HG03457 (cell line): ENCODE data around the gene BHLHE23.
A peak's percentile ranks its signal among the peaks of the same experiment; 100 is the strongest.
"Not testable (repeated sequence)": the region's sequence is repeated elsewhere in the genome, so short reads cannot be mapped to it uniquely, and the experiment has no call there.

Experiments
- ATAC-seq: cut with Tn5 transposase; IDR thresholded peaks from one replicate; pipeline ENCODE4 v1.9.1; 2021; ENCODE audit warnings: moderate number of reproducible peaks; ENCODE audit not compliant: unreplicated experiment

The BHLHE23 gene

GRCh38 chr20:63043348-63044203 lies 36.8 kb upstream of the BHLHE23 start:
- no peak for ATAC-seq

- peak; percentile 52 for ATAC-seq
These were observed 35.8 kb upstream of the BHLHE23 start for GRCh38 chr20:63042448-63043071.

DNA sequence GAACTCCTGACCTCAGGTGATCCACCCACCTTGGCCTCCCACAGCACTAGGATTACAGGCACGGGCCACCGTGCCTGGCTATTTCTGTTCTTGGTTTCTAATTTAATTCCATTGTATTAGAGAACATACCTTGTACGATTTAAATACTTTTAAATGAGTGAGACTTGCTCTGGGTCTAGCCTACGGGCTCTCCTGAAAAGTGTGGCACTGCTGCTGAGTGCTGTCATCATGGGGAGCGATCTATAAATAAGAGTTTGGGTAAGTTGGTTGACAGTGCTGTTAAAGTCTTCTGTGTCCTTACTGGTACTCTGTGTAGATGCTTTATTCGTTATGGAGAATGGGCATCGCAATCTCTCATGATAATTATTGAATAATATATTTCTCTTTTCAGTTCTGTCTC lies 35.0 kb upstream of the BHLHE23 start:
- ATAC-seq = no peak

DNA sequence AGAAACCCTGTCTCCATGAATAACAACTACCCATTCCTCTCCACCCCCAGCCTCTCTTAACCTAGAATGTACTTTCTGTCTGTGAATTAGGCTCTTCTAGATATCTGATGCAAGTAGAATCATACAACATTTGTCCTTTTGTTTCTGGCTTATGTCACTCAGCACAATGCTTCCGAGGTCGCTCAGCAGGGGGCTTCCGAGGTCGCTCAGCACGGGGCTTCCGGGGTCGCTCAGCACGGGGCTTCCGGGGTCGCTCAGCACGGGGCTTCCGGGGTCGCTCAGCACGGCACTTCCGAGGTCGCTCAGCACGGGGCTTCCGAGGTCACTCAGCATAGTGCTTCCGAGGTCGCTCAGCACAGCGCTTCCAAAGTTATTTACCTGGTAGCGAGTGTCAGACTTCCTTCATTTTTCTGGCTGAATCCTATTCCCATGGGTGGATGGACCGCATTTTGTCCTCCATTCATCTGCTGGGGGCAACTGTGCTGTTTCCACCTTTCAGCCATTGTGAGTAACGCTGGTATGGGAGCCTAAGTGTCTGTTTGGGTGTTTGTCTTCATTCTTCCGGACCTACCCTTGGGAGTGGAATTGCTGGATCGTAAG lies 31.0 kb upstream of the BHLHE23 start:
- ATAC-seq = no peak

- ATAC-seq = no peak
These were observed 29.5 kb upstream of the BHLHE23 start for GRCh38 chr20:63036291-63036690.

GRCh38 chr20:63035603-63036185 lies 28.9 kb upstream of the BHLHE23 start:
- no peak for ATAC-seq

DNA sequence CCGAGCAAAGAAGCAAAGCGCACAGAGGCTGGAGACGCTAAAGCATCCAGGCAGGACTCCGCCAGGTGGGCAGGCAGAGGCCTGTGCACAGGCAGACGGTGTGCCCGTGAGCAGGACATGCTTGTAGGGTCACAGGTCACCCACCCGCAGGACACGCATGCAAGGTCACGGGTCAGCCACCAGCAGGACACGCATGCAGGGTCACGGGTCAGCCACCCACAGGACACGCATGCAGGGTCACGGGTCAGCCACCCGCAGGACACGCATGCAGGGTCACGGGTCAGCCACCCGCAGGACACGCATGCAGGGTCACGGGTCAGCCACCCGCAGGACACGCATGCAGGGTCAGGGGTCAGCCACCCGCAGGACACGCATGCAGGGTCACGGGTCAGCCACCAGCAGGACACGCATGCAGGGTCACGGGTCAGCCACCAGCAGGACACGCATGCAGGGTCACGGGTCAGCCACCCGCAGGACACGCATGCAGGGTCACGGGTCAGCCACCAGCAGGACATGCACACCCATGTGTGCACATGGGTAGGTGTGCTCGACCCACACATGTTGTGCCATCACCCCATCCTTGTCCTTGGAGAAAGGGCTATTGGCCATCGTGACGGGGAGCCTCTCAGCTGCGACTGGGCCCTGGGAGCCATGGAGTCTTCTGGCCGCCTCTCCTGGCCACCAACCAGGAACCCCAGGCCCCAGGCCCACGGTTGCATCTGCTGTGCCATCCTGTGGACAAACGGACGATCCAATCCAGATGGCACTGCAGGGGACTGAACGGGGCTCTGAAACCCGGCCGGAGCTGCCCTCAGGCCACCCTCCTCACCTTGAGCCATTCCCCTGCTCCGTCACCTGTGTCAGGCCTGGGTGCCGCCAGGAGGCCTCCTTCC lies 28.2 kb upstream of the BHLHE23 start:
- ATAC-seq = not testable (repeated sequence)

DNA sequence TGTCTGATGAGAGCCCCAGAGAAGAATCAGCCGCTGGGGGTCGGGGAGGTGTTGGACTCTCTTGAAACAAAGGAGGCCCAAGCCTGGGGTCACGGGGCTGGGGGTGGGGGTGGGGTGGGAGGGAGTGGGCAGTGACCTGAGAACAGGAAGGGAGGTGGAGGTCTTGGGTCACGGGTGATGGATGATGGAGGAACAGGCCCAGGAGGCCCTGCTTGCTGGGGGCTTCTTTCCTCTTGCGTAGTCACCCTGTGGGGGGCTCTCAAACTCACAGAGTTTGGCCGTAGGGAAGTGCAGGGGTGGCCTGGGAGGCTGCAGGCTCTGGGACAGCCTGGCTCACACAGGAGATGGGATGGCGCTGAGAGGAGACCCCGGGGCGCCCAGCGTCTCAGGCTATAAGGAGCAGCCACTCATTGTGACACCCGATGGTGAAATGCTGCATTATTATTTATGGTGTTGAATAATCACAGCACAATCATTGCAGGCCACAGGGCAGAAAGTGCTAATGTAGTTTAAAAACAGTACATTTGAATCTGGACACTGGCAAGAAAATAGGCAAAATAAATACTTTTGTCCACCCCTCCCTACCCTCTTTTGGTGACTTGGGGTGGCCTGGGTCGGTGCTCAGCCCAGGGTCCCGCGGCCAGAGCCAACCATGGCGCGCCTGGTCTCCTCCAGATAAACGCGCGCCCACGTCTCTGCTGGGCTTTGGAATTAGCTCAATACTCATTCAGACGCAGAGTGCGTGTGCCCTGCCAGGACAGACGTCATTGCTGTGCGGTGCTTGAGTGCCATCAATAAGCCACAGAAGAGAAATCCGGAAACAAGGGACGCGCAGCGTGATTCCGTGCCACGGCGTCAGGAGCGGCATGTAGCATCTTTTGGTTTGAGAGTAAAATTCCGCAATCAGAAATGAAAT lies 27.3 kb upstream of the BHLHE23 start:
- no peak for ATAC-seq

DNA sequence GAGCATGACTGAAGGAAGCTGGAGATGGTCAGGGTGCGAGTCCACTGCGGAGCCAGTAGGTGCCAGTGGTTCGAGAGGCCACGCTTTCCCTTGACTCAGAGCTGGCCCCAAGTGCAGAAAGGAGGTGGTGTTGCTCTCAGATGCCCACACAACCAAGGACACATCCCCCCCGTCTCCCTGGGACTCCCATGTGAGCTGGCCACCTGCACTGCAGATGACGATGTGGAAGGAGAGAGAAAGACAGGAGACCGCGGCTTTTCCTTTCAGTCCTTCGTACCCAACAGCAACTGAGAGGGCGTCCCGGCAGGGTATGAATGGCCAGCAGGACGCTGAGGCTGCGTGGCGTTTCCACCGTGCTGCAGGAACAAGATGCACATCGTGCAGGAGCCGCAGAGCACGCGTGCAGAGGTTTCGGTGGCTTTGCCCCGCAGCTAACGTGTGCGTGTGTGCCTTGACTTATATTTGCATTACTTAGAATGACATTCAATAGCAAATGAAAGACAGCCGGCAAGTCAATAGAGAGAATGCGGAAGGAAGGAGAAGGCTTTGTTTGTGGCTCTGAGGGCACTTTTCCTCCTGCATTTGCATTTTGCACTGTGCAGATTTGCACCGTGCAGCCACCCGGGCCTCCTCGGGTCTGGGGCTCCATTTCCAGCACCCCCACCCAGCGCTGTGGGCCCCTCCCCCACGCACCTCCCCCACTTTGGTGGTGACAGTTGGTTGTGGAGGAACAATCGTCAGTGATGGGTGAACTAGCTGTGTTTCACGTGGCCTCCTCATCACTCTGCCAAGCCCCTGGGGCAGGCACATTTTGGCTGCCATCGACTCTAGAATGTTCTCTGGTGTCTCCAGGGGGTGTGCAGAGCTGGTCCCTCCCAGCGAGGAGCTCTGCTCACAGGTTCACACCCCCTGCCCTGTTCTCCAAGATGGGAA lies 26.4 kb upstream of the BHLHE23 start:
- no peak for ATAC-seq

- no peak for ATAC-seq
These were observed 25.4 kb upstream of the BHLHE23 start for GRCh38 chr20:63032026-63032800.

DNA sequence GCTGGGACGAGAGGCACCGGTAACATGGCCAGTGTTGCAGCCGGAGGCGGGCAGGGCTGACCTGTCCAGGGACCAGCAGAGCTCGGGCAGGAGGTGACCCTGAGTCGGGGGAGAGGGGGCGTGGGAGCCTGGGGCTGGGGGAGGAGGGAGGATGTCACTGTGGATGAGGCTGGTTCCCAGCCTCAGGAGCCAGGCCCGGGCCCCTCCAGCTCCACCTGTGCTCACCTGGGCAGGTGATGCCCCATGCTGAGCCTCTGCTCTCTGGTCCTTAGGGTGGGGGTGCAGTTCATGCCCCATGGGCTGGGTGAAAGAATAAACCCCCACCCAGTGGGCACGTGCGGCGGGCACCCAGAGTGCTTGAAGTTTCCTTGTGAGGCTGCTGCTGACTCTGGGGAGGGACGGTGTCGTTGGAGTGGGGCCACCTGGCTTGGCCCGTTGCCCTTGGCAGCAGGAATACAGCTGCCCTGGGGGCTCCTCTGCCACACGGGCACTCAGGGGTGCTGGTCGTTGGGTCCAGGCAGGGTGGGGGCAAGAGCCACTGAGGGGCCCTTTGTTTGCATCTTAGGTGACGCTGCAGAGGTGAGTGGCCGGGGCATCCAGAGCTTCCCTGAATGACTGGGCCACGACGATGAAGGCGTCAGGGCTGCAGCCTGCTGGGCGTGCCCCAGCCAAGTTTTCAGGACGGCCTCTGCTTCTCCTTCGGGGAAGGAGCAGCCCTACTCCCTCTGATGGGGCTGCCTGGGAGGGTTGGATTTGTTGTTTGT lies 24.7 kb upstream of the BHLHE23 start:
- ATAC-seq = no peak

GRCh38 chr20:63029358-63030121 lies 22.8 kb upstream of the BHLHE23 start:
- no peak for ATAC-seq

- ATAC-seq = no peak
These were observed 21.7 kb upstream of the BHLHE23 start for GRCh38 chr20:63028461-63028921.

- ATAC-seq = no peak
These were observed 21.2 kb upstream of the BHLHE23 start for GRCh38 chr20:63027922-63028389.

GRCh38 chr20:63027221-63027921 lies 20.6 kb upstream of the BHLHE23 start:
- no peak for ATAC-seq
